SK-N-SH (cell line): Measurements from ENCODE around the gene ATE1. TPM values are rescaled to one million over a fixed set of nuclear protein-coding genes. Genes with fewer than 3 reads are reported as not detected.

ENCODE experiments used
- CTCF ChIA-PET: fragments of 300-600, 350-600 bp; formaldehyde crosslinking; extraction: SDS; loops from one replicate; lab custom pipeline; 2021; lab: Yijun Ruan, JAX
- POLR2A ChIA-PET: fragments of 350-600 bp; sonication (Branson Sonifier 250); formaldehyde crosslinking; extraction: SDS; loops from one replicate; lab custom pipeline; 2020; ENCODE audit warnings: antibody characterized with exemption, inconsistent platforms; lab: Yijun Ruan, JAX
- DNase-seq: peaks from one replicate; pipeline ENCODE4 v3.0.0; 2012
- H2AFZ ChIP-seq: fragments of 200-600 bp; sonication (generic); 2 replicates; pipeline ENCODE4 v1.8.1; 2016; ENCODE audit warnings: antibody characterized with exemption, mild to moderate bottlenecking, low read depth
- H3F3A ChIP-seq: fragments of 200-600 bp; sonication (generic); replicated peaks from 2 replicates; pipeline ENCODE3; 2016; ENCODE audit warnings: antibody characterized with exemption, mild to moderate bottlenecking; ENCODE audit not compliant: insufficient read depth
- H3K27ac ChIP-seq, 2 experiments: fragments of 200-500 bp in 1 of 2; fragments of 200-600 bp in 1 of 2; sonication (Bioruptor generic) in 1 of 2; sonication (generic), shearing (Covaris generic) in 1 of 2; 2 replicates each; pipeline versions ENCODE4 v1.5.1 to v1.6.1; 2014 to 2016; ENCODE audit warnings: low read depth in 2 of 2, inconsistent platforms in 1 of 2, low read length in 1 of 2, mild to moderate bottlenecking in 1 of 2, mixed read lengths in 1 of 2
- H3K27me3 ChIP-seq: fragments of 200-600 bp; sonication (generic), shearing (Covaris generic); 2 replicates; pipeline ENCODE4 v1.6.1; 2016; ENCODE audit warnings: mixed run types; ENCODE audit not compliant: insufficient read depth
- H3K36me3 ChIP-seq, 2 experiments: fragments of 200-500 bp in 1 of 2; fragments of 200-600 bp in 1 of 2; sonication (Bioruptor generic) in 1 of 2; sonication (generic) in 1 of 2; replicated peaks in 1 of 2; 2 replicates each; pipeline versions ENCODE3 to v1.5.1; 2014 to 2016; ENCODE audit warnings: low read length in 1 of 2, mild to moderate bottlenecking in 1 of 2; ENCODE audit not compliant: insufficient read depth in 2 of 2, control insufficient read depth in 1 of 2
- H3K4me1 ChIP-seq, 2 experiments: fragments of 200-500 bp in 1 of 2; fragments of 200-600 bp in 1 of 2; sonication (Bioruptor generic) in 1 of 2; sonication (generic), shearing (Covaris generic) in 1 of 2; 2 replicates each; pipeline versions ENCODE4 v1.5.1 to v1.6.1; 2014 to 2016; ENCODE audit warnings: low read depth in 1 of 2, low read length in 1 of 2, mixed run types in 1 of 2; ENCODE audit not compliant: insufficient read depth in 2 of 2, control insufficient read depth in 1 of 2
- H3K4me2 ChIP-seq: fragments of 200-600 bp; sonication (generic), shearing (Covaris generic); 2 replicates; pipeline ENCODE4 v1.6.1; 2017; ENCODE audit warnings: mixed run types
- H3K4me3 ChIP-seq, 2 experiments: fragments of 200-500 bp in 1 of 2; fragments of 200-600 bp in 1 of 2; sonication (Bioruptor generic) in 1 of 2; sonication (generic), shearing (Covaris generic) in 1 of 2; 2 replicates each; pipeline versions ENCODE4 v1.5.1 to v1.8.1; 2014 to 2016; ENCODE audit warnings: low read depth in 2 of 2, inconsistent platforms in 1 of 2, low read length in 1 of 2, mild to moderate bottlenecking in 1 of 2, mixed read lengths in 1 of 2, moderate library complexity in 1 of 2
- H3K79me2 ChIP-seq: fragments of 200-600 bp; sonication (generic); 2 replicates; pipeline ENCODE4 v1.8.1; 2017; ENCODE audit warnings: mild to moderate bottlenecking; ENCODE audit not compliant: insufficient read depth
- H3K9ac ChIP-seq: fragments of 200-600 bp; sonication (generic); 2 replicates; pipeline ENCODE4 v1.6.1; 2017; ENCODE audit warnings: mixed run types
- H3K9me2 ChIP-seq: fragments of 200-600 bp; sonication (generic); 2 replicates; pipeline ENCODE4 v1.6.1; 2017; ENCODE audit warnings: mixed run types
- H3K9me3 ChIP-seq: fragments of 200-600 bp; sonication (generic); 2 replicates; pipeline ENCODE4 v1.6.1; 2017; ENCODE audit warnings: mixed run types, mild to moderate bottlenecking, moderate library complexity
- H4K20me1 ChIP-seq: fragments of 200-600 bp; sonication (generic); 2 replicates; pipeline ENCODE4 v1.6.1; 2017; ENCODE audit warnings: mild to moderate bottlenecking, mixed run types; ENCODE audit not compliant: insufficient read depth
- CHD2 ChIP-seq: fragments of 150-350 bp; IDR thresholded peaks from 2 replicates; pipeline ENCODE4 v1.6.1; 2018; ENCODE audit warnings: low read length; ENCODE audit not compliant: partially characterized antibody
- EP300 ChIP-seq, 2 experiments: IDR thresholded peaks; 2 replicates each; pipeline versions ENCODE4 v1.4.0 to v1.6.1; 2012; ENCODE audit warnings: borderline replicate concordance in 1 of 2, low read depth in 1 of 2, low read length in 1 of 2
- FOSL2 ChIP-seq: IDR thresholded peaks from 2 replicates; pipeline ENCODE4 v1.4.0; 2012; ENCODE audit warnings: low read depth, mild to moderate bottlenecking, moderate library complexity, borderline replicate concordance
- FOXJ3 ChIP-seq: sonication (generic); formaldehyde crosslinking; IDR thresholded peaks from 2 replicates; pipeline ENCODE4 v1.5.1; 2020; ENCODE audit warnings: mild to moderate bottlenecking, missing genetic modification reagents
- GABPA ChIP-seq: IDR thresholded peaks from 2 replicates; pipeline ENCODE4 v1.4.0; 2012; ENCODE audit warnings: low read depth, mild to moderate bottlenecking
- GATA2 ChIP-seq: sonication (generic); formaldehyde crosslinking; IDR thresholded peaks from 2 replicates; pipeline ENCODE4 v1.5.0; 2020; ENCODE audit warnings: mild to moderate bottlenecking, missing genetic modification reagents
- IRF3 ChIP-seq: fragments of 150-350 bp; IDR thresholded peaks from 2 replicates; pipeline ENCODE4 v1.6.1; 2016; ENCODE audit warnings: mild to moderate bottlenecking, low read depth, low read length
- MXI1 ChIP-seq: IDR thresholded peaks from 2 replicates; pipeline ENCODE4 v1.6.1; 2012; ENCODE audit warnings: mild to moderate bottlenecking, low read depth, low read length, improper control_type of control experiment
- PBX3 ChIP-seq: IDR thresholded peaks from 2 replicates; pipeline ENCODE4; 2012
- RFX5 ChIP-seq: IDR thresholded peaks from 2 replicates; pipeline ENCODE4 v1.6.1; 2012; ENCODE audit warnings: mild to moderate bottlenecking, improper control_type of control experiment, low read length
- RXRA ChIP-seq: IDR thresholded peaks from 2 replicates; pipeline ENCODE4 v1.4.0; 2012; ENCODE audit warnings: low read depth, mild to moderate bottlenecking, borderline replicate concordance
- SIN3A ChIP-seq: IDR thresholded peaks from 2 replicates; pipeline ENCODE4 v1.6.1; 2012; ENCODE audit warnings: low read depth, mild to moderate bottlenecking, low read length, moderate library complexity, borderline replicate concordance
- TCF12 ChIP-seq: IDR thresholded peaks from 2 replicates; pipeline ENCODE4 v1.4.0; 2012
- TEAD4 ChIP-seq: IDR thresholded peaks from 2 replicates; pipeline ENCODE4 v1.4.0; 2012; ENCODE audit warnings: mild to moderate bottlenecking, borderline replicate concordance; ENCODE audit not compliant: insufficient read depth
- USF1 ChIP-seq: IDR thresholded peaks from 2 replicates; pipeline ENCODE4 v1.4.0; 2012; ENCODE audit warnings: low read depth, borderline replicate concordance
- ZBTB33 ChIP-seq: IDR thresholded peaks from 2 replicates; pipeline ENCODE4 v1.4.0; 2012; ENCODE audit warnings: low read depth, borderline replicate concordance
- WGBS: methylation state at CpG from one replicate; pipeline ENCODE4 v1.1.6; 2017; ENCODE audit warnings: low lambda C conversion rate; 5-methylcytosine and 5-hydroxymethylcytosine counted together
- polyA plus RNA-seq, 3 experiments: library from polyadenylated mRNA; depleted of rRNA; stranded (reverse); fragments of >200 nt; gene quantifications; 2 replicates each; pipeline ENCODE4 v1.2.3, GENCODE V29; 2012

The ATE1 gene
- polyA plus RNA-seq, 1 of the 3 experiments (the other 2 are of a cell fraction), result 6.3 TPM

- CTCF ChIA-PET, result interaction anchor here (1.3 to 2.0 kb wide), 2 partner anchors 10 to 23 kb away, joined by 5 to 12 read pairs; no protein-coding TSS in a partner anchor
- no peaks in the 10 kb centered on the region for H4K20me1 ChIP-seq
- DNase-seq, result no peak
- POLR2A ChIA-PET, result no interaction called here
- H3K36me3 ChIP-seq, result peaks cover 13 to 17% of the 10 kb centered on the region in 2 experiments
- no peaks in the 10 kb centered on the region for H3K27me3 ChIP-seq
- TF ChIP-seq RFX5 (no peak), MXI1 (no peak), CHD2 (no peak), PBX3 (no peak), TCF12 (no peak), FOXJ3 (CRISPR knock-in tag) (no peak), SIN3A (no peak), IRF3 (no peak), GABPA (no peak), USF1 (no peak), ZBTB33 (no peak), TEAD4 (no peak), EP300 (IDR thresholded peaks at IDR 0.05; ENCODE audit: borderline replicate concordance in 1 of 2, low read depth in 1 of 2, low read length in 1 of 2) (no peak), FOSL2 (no peak), GATA2 (CRISPR knock-in tag) (no peak), RXRA (no peak)
- H3K79me2 ChIP-seq, result no peaks in the 10 kb centered on the region
- no peaks in the 10 kb centered on the region for H3K9me2 ChIP-seq
- 100% methylated on average over 5 of the region's 5 CpGs for WGBS
- H3F3A ChIP-seq, result no peaks in the 10 kb centered on the region
- no peak overlapping the region for H3K4me3 ChIP-seq
- H3K27ac ChIP-seq, result no peak overlapping the region
- H3K9me3 ChIP-seq, result no peaks in the 10 kb centered on the region
- no peak overlapping the region for H2AFZ ChIP-seq
- peaks cover 0 to 3% of the 10 kb centered on the region in 2 experiments; a peak in 1 of 4 replicates for H3K4me1 ChIP-seq
- no peak overlapping the region for H3K4me2 ChIP-seq
- no peak overlapping the region for H3K9ac ChIP-seq
Measured at GRCh38 chr10:121891103-121891502, 36.7 kb downstream of the ATE1 start.
